ENCODE measurements around the gene HECTD4.
"Not testable (repeated sequence)": the region's sequence is repeated elsewhere in the genome, so short reads cannot be mapped to it uniquely, and the experiment has no call there.

The HECTD4 gene

DNA sequence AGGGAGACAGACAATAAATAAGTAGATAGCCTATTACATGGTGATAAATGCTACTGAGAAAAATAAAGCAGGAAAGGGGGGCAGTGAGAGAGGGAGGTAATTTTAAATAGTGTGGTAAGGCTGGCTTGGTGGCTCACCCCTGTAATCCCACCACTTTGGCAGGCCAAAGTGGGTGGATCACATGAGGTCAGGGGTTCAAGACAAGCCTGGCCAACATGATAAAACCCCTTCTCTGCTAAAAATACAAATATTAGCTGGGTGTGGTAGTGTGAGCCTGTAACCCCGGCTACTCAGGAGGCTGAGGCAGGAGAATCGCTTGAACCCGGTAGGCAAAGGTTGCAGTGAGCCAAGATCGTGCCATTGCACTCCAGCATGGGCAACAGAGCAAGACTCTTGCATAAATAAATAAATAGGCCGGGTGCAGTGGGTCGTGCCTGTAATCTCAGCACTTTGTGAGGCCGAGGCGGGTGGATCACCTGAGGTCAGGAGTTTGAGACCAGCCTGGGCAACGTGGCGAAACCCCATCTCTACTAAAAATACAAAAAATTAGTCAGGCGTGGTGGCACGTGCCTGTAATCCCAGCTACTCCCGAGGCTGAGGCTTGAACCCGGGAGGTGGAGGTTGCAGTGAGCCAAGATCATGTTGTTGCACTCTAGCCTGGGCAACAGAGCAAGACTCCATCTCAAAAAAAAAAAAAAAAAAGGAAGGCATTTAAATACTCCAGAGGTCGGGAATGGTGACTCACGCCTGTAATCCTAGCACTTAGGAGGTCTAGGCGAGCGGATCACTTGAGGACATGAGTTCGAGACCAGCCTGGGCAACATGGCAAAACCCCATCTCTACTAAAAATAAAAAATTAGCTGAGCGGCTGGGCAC, 271.2 kb downstream of the HECTD4 start:
- not testable (repeated sequence) for DNase-seq
